SW 1271 (cell line): ENCODE data around the gene OTOG.

ENCODE experiments used
- DNase-seq, 2 experiments: peaks; one replicate each; lab custom pipeline; 2025; lab: John Stamatoyannopoulos, UW

The OTOG gene

DNA sequence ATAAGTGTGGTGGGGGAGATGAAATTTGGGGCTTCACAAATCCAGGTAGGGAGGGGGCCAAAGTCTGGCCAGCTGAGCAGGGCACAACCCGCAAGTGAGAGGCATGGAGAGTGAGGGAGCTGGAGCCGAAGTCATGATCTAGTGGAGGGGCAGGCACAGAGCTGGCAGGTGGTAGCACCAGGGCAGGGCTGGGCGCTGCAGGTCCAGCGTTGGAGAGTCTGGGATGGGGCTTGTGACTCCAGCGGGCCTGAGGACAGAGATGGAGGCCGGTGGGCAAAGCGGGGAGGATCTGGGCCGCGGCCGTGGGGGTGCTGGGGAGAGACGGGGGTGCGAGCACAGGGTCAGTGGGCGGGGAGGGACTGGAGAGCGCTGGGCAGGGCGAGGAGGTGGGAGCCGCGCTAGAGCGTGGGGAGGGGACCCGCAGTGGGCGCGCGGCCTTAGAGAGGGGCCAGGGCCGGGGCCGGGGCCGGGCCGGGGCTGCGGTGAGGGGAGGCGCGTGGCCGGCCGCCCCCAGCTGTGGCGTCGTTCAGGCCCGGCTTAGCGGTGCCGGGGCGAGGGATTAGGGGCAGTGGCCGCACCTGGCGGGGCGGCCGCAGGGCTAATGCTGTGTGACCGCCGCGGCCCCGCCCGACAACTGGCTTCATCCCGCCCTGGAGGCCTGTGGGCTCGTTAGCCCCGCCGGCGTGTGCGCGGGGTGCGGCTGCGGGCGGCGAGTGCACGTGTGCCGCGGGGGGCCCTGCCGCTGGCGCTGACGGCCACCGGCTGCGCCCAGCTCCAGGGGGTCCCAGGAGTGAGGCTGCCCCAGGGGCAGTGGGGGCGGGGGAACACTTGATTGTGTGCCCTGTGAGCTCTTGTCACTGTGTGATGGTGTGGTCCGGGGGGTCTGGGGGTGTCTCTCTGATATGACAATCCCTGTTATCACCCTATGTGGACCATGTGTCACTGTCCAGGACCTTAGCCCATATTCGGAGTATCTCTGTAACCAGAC, 148.7 kb downstream of the OTOG start:
- DNase-seq = no peak

DNA sequence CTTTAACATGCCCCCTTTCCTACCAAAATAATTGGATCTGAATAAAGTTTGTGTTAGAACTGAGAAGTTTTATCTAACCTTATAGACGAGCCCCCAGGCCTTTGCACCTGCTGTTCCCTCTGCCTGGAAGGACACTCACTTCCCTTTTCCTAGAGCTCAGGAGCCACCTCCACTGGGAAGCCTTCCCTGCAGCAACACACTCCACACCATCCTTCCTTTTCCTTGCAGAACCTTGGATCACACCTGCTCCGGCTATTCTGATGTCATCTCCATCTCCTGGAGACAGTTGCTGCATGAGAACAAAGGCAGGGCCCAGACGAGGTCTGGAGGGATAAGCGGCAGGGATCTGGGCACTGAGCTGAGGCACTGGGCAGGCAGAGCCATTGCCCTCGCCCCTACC, 149.7 kb downstream of the OTOG start:
- DNase-seq = no peak
